Esophagus (tissue), 2 donors: Measurements from ENCODE around the gene DNER. TPM values are rescaled to one million over a fixed set of nuclear protein-coding genes. Genes with fewer than 3 reads are reported as not detected.

Experiments used
- H3K27ac ChIP-seq, 2 donors: one replicate each; pipeline ENCODE4 v1.5.1; 2013; ENCODE audit warnings: low read depth in 2 of 2, mild to moderate bottlenecking in 2 of 2, inconsistent platforms in 1 of 2, low read length in 1 of 2, moderate library complexity in 1 of 2
- H3K27me3 ChIP-seq, 2 donors: one replicate each; pipeline ENCODE4 v1.6.1; 2013; ENCODE audit warnings: low read length in 2 of 2, control low read depth in 1 of 2, mild to moderate bottlenecking in 1 of 2; ENCODE audit not compliant: insufficient read depth in 2 of 2, control insufficient read depth in 1 of 2
- H3K36me3 ChIP-seq, 2 donors: one replicate each; pipeline ENCODE4 v1.6.1; 2013; ENCODE audit warnings: low read length in 1 of 2; ENCODE audit not compliant: control insufficient read depth in 2 of 2, insufficient read depth in 2 of 2
- H3K4me1 ChIP-seq, 2 donors: one replicate each; pipeline ENCODE4 v1.6.1; 2013; ENCODE audit warnings: low read length in 1 of 2; ENCODE audit not compliant: control insufficient read depth in 2 of 2, insufficient read depth in 2 of 2
- H3K4me3 ChIP-seq, 2 donors: one replicate each; pipeline ENCODE4 v1.5.1; 2013; ENCODE audit warnings: low read length in 2 of 2, mild to moderate bottlenecking in 2 of 2, low read depth in 1 of 2, moderate library complexity in 1 of 2
- H3K9me3 ChIP-seq, 2 donors: one replicate each; pipeline ENCODE4 v1.6.1; 2013; ENCODE audit warnings: mild to moderate bottlenecking in 2 of 2, low read depth in 1 of 2, low read length in 1 of 2, moderate library complexity in 1 of 2; ENCODE audit not compliant: control insufficient read depth in 2 of 2, insufficient read depth in 1 of 2
- WGBS, 2 donors: extraction: QIAGEN DNeasy Blood & Tissue Kit; methylation state at CpG; one replicate each; pipeline ENCODE4 v1.1.7; 2013; 5-methylcytosine and 5-hydroxymethylcytosine counted together
- polyA plus RNA-seq, 2 donors: library from polyadenylated mRNA; stranded (reverse); fragments of 200-250 nt; gene quantifications; one replicate each; pipeline ENCODE4 v1.2.3, GENCODE V29; 2013
- donor health status: healthy with polysubstance abuse.
- donor health status: Bipolar disorder and iron deficiency.

DNER gene
- polyA plus RNA-seq, 2 donors, result 0.24 to 0.29 TPM

DNA sequence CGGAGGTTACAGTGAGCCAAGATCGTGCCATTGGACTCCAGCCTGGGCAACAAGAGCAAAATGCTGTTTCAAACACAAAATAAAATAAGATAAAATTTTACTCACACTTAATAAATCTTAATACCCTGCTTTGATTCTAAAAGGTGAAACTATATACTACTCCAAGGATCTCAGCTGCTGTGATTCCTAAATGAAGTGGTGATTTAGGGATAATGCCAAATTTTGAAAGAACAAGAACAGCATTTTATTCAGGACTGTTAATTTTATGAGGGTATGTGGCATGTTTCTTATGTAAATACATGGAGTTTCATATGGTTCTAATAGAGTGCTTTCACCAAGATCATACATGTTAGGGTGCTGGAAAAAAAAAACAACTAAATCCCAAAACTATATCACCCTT lies 243.6 kb downstream of the DNER start:
- Histone ChIP-seq H3K4me3 (no peak overlapping the region), H3K36me3 (no peaks in the 10 kb centered on the region), H3K27me3 (no peaks in the 10 kb centered on the region), H3K27ac (no peak overlapping the region), H3K4me1 (no peaks in the 10 kb centered on the region), H3K9me3 (no peaks in the 10 kb centered on the region)
- 94 to 95% methylated on average over 2 of the region's 2 CpGs for WGBS, 2 donors

- 70 to 72% methylated on average over 7 of the region's 7 CpGs for WGBS, 2 donors
- H3K27me3 ChIP-seq, result no peaks in the 10 kb centered on the region
- no peaks in the 10 kb centered on the region for H3K36me3 ChIP-seq
- H3K4me3 ChIP-seq, result no peak overlapping the region
- H3K4me1 ChIP-seq, result no peaks in the 10 kb centered on the region
- H3K9me3 ChIP-seq, result no peaks in the 10 kb centered on the region
- H3K27ac ChIP-seq, result no peak overlapping the region
Observed at GRCh38 chr2:229467783-229468182, 246.6 kb downstream of the DNER start.

- WGBS, 2 donors, result 23 to 37% methylated on average over 2 of the region's 2 CpGs
- no peak overlapping the region for H3K27ac ChIP-seq
- H3K9me3 ChIP-seq, result no peaks in the 10 kb centered on the region
- H3K4me3 ChIP-seq, result no peak overlapping the region
- H3K27me3 ChIP-seq, result no peaks in the 10 kb centered on the region
- H3K36me3 ChIP-seq, result no peaks in the 10 kb centered on the region
- H3K4me1 ChIP-seq, result no peaks in the 10 kb centered on the region
Observed at GRCh38 chr2:229463841-229464346, 250.5 kb downstream of the DNER start.

DNA sequence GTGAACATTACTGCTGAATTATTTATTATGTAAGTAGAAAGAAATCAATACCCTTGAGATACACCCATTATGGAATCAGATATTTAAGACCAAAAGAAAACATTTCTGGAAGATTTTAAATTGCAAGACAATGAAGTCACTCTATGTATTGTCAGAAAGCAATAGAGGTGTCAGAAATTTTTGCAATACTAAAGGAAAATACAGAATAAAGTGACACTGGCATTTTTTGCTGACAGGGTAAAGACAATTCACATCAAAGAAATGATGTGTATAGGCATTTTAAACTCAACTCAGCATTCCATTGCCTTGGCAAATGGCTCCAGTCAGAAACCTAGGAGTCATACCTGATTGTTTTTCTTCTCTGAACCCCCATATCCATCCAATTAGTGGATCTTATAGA lies 252.2 kb downstream of the DNER start:
- Histone ChIP-seq H3K27me3 (no peaks in the 10 kb centered on the region), H3K4me3 (no peak overlapping the region), H3K9me3 (no peaks in the 10 kb centered on the region), H3K36me3 (no peaks in the 10 kb centered on the region), H3K4me1 (no peaks in the 10 kb centered on the region), H3K27ac (no peak overlapping the region)

- Histone ChIP-seq H3K36me3 (no peaks in the 10 kb centered on the region), H3K9me3 (peaks cover 0 to 4% of the 10 kb centered on the region in 2 donors), H3K4me3 (no peak overlapping the region), H3K27me3 (no peaks in the 10 kb centered on the region), H3K4me1 (no peaks in the 10 kb centered on the region), H3K27ac (no peak overlapping the region)
- WGBS, 2 donors, result 85 to 88% methylated on average over 6 of the region's 6 CpGs
Observed at GRCh38 chr2:229456091-229456490, 258.3 kb downstream of the DNER start.

GRCh38 chr2:229454934-229455631 lies 259.3 kb downstream of the DNER start:
- Histone ChIP-seq H3K36me3 (no peaks in the 10 kb centered on the region), H3K27ac (no peak overlapping the region), H3K4me1 (no peaks in the 10 kb centered on the region), H3K27me3 (no peaks in the 10 kb centered on the region), H3K4me3 (no peak overlapping the region), H3K9me3 (peaks cover 0 to 4% of the 10 kb centered on the region in 2 donors)
- WGBS, 2 donors, result 69 to 71% methylated on average over 7 of the region's 7 CpGs

DNA sequence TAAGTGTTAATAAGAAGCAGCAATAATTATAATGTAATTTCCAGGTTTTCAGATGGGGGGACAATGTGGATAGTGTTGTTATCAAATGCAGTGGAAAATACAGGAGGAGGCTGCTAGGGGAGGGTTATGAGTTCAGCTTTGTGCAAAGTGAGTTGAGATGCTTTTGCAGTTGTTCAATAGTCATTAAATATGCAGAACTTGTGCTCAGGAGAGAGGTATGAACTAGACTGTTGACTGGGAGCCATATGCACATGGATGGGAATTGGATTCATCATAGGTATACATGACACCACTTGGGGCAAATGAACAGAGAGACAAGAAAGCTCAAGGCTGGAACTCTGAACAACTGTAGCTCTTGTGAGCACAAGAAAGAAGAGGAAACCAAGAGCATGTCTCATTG lies 261.1 kb downstream of the DNER start:
- no peaks in the 10 kb centered on the region for H3K27me3 ChIP-seq
- no peaks in the 10 kb centered on the region for H3K36me3 ChIP-seq

DNA sequence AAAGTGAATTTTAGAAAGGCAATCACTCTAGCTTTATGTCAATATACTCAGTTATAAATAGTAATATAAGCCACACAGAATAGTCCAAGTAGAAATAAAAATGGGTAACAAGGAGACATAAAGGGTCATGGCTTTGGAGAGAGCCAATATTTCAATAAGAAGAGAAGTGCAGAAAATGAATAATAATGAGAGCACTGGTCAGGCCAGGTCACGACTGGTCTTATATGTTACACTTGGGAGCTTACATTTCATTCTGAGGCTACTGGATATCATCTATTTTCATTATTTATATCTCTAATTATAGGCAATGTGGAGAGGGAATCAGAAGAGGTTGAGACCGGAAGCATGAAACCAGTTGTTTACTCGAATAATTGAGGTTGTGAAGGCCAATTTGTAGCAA lies 262.5 kb downstream of the DNER start:
- 83 to 93% methylated on average over 3 of the region's 3 CpGs for WGBS, 2 donors
- no peak overlapping the region for H3K4me3 ChIP-seq
- H3K36me3 ChIP-seq, result no peaks in the 10 kb centered on the region
- no peaks in the 10 kb centered on the region for H3K27me3 ChIP-seq
- no peaks in the 10 kb centered on the region for H3K4me1 ChIP-seq
- peaks cover 0 to 5% of the 10 kb centered on the region in 2 donors for H3K9me3 ChIP-seq
- no peak overlapping the region for H3K27ac ChIP-seq

More for the DNA sequence above, 261.1 kb downstream of the DNER start:
- Histone ChIP-seq H3K9me3 (peaks cover 0 to 4% of the 10 kb centered on the region in 2 donors), H3K4me3 (no peak overlapping the region), H3K27ac (no peak overlapping the region), H3K4me1 (no peaks in the 10 kb centered on the region)

- Histone ChIP-seq H3K27ac (no peak overlapping the region), H3K4me1 (no peaks in the 10 kb centered on the region), H3K9me3 (peaks cover 0 to 2% of the 10 kb centered on the region in 2 donors), H3K36me3 (no peaks in the 10 kb centered on the region), H3K4me3 (no peak overlapping the region), H3K27me3 (no peaks in the 10 kb centered on the region)
- 93 to 96% methylated on average over 12 of the region's 12 CpGs for WGBS, 2 donors
Observed at GRCh38 chr2:229447227-229447626, 267.1 kb downstream of the DNER start.

GRCh38 chr2:229446350-229446749 lies 268.0 kb downstream of the DNER start:
- H3K27ac ChIP-seq, result peak overlapping the region in 1 of 2 donors; percentile 48
- no peak overlapping the region for H3K4me3 ChIP-seq
- no peaks in the 10 kb centered on the region for H3K4me1 ChIP-seq
- H3K9me3 ChIP-seq, result peaks cover 0 to 2% of the 10 kb centered on the region in 2 donors
- 73 to 78% methylated on average over 6 of the region's 6 CpGs for WGBS, 2 donors
- no peaks in the 10 kb centered on the region for H3K27me3 ChIP-seq
- no peaks in the 10 kb centered on the region for H3K36me3 ChIP-seq
